SK-N-DZ (cell line): ENCODE measurements around the gene GUCA1A.
"Not testable (repeated sequence)": the region's sequence is repeated elsewhere in the genome, so short reads cannot be mapped to it uniquely, and the experiment has no call there.

ENCODE experiments used
- DNase-seq: peaks from one replicate; pipeline ENCODE4 v3.0.0-alpha.2; 2015; ENCODE audit warnings: low spot score

Gene GUCA1A

GRCh38 chr6:42175860-42176259 lies 2.7 kb downstream of the GUCA1A start:
- no peak for DNase-seq

DNA sequence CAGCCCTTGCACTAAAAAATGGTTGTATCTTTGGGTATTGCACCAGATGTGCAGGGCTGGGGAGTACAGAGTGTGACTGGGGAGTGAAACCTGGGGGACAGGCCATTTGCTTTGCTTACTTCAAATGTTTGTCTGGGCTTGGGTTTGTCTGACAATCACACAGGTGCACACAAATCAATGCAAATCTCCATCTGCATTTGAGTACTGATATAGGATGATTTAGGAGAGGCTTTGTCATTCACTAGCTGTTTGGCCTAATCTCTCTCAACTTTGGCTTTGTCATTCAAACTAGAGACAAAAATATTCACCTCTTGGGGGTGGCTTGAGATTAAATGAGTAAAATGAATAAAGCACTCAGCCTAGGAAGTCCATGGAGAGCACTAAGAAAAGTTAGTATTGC lies 3.8 kb downstream of the GUCA1A start:
- no peak for DNase-seq

- DNase-seq, result peak; percentile 71
These were observed 4.6 kb downstream of the GUCA1A start for GRCh38 chr6:42177514-42178364.

GRCh38 chr6:42179261-42179944 lies 6.2 kb downstream of the GUCA1A start:
- peak; percentile 62 for DNase-seq

DNA sequence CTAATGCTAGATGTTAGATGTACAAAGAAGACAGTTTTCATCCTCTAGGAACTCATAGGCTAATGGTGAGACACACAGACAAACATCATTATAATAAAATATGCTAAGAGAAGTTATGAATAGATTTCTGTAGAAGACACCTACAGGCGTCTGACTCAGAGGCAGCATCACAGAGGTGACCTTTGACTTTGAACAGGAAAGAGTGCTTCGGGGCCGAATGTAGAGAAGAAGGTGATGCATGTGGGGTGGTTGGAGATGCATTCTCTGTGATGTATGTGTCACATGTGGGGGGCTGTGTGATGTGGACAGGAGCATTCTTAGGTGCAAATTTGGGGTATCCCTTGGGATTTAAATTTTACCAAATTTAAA lies 6.8 kb downstream of the GUCA1A start:
- DNase-seq, result no peak

DNA sequence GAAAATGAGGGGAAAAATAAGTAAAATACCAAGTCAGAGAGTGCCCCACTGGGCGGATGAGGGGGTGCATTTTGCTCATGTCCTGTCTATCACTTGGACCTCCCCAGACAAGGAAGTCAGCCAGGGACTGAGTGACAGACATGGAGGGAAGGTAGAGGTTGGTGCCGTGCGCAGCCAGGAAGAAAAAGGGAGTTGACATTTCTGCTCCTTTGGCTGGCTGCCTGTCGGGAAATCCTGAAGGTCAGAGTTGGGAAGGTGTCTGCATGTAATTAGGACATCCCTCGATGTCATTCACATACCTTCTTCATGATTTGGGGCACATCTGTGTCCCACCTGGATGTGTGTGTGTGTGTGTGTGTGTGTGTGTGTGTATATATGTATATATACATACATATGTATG lies 8.9 kb downstream of the GUCA1A start:
- DNase-seq, result no peak

DNA sequence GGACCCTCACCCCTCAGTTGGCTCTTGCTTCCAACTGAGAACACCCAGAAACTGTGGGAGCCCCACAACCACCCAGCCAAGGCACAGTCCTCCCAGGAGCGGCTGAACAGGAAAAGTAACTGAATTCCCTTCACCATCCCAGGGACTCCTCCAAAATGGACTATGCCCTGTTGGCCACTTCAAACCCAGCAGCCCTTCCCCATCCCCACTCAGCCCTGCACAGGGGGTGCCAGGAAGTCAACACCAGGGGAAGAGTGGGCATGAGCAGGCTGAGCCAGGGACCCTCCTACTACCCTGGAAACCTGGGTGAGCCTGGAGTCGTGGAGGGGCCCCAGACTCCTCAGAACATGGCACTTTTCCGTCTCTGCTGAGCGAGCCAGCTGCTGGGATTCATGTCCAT lies 11.3 kb downstream of the GUCA1A start:
- DNase-seq, result no peak

GRCh38 chr6:42185597-42185996 lies 12.4 kb downstream of the GUCA1A start:
- DNase-seq, result no peak

GRCh38 chr6:42188406-42188805 lies 15.2 kb downstream of the GUCA1A start:
- no peak for DNase-seq

GRCh38 chr6:42190554-42191183 lies 17.5 kb downstream of the GUCA1A start:
- peak; percentile 74 for DNase-seq

DNA sequence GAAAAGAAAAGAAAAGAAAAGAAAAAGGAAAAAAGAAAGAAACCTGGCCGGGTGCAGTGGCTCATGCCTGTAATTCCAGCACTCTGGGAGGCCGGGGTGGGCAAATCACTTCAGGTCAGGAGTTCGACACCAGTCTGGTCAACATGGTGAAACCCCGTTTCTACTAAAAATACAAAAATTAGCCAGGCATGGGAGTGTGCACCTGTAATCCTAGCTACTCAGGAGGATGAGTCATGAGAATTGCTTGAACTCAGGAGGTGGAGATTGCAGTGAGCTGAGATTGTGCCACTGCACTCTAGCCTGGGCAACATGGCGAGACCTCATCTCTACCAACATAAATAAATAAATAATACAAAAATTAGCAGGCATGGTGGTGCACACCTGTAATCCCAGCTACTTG lies 19.2 kb downstream of the GUCA1A start:
- not testable (repeated sequence) for DNase-seq

GRCh38 chr6:42193491-42193894 lies 20.3 kb downstream of the GUCA1A start:
- no peak for DNase-seq

- DNase-seq, result no peak
These were observed 20.9 kb downstream of the GUCA1A start for GRCh38 chr6:42194056-42194455.

DNA sequence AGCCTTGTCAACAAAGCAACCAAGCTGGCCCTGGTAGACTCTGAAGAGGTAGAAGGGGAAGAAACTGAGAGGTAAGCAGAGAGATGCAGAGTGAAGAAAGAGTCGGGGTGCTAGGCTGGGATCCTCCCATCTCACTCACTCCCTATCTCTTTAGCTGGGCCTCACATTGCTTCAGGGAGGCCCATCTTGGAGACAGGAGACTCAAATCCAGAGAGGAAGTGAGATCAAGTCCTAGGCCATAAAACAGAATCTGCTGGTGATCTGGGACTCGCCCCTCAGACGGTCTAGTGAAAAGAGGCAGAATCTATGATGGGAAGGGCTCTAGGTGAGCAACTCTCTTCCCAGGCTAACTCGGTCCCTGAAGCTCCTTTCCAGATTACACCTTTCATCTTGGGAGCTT lies 22.3 kb downstream of the GUCA1A start:
- DNase-seq, result no peak

DNA sequence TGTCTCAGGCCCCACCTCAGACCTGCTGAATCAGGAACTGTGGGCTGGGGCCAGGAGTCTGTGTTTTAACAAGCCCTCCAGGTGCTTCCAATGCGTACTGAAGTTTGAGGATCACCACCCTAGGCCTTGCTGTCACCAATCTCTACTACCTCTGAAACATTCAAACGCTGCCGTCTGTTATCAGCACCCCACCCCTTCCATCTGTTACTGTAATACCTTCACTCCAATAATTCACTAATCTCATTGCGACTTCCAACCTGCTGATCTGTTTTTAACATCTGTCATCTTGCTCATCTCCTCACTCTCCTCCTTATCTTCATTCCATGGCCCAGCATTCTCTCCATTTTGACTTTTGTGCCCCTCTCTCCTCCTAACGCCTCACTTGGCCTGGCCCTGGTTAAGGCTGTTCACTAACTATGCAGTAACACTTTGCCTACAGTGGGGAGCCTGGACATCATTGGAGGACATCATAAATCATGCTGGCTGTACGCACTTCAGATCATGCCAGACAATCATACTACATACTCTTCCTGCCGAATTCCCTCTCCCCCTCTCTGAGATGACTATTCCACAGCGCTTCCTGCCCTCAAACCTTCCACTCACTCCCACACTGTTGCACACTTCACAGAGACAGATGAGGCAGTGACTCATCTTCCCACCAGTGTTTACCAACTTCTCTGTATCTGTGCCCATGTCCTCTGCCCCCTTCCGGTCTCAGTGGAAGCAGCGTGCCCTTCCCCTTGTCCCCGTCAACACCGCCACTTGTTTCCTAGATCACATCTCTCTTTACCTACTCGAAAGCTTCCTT lies 24.6 kb downstream of the GUCA1A start:
- no peak for DNase-seq

GRCh38 chr6:42199106-42199981 lies 26.2 kb downstream of the GUCA1A start:
- DNase-seq, result no peak

DNA sequence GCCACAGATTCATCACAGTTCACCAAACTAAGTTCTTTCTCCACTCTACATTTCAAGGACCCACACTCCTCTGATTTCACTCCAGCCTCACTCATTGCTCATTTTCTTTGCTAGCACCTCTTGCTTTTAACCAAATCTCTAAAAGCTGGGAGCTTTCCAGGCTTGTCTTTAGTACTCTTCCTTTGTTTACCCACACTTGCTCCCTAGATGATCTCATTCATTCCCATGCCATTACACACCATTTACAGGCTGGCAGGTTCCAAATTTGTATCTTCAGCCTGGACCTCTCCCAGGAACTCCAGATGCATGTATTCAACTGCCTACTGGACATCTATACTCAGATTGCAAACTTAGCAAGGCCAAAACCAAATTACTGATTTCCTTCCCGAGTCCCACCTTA lies 26.9 kb downstream of the GUCA1A start:
- no peak for DNase-seq

- no peak for DNase-seq
These were observed 28.2 kb downstream of the GUCA1A start for GRCh38 chr6:42201382-42201781.

GRCh38 chr6:42202131-42202915 lies 29.2 kb downstream of the GUCA1A start:
- DNase-seq, result not testable (repeated sequence)

DNA sequence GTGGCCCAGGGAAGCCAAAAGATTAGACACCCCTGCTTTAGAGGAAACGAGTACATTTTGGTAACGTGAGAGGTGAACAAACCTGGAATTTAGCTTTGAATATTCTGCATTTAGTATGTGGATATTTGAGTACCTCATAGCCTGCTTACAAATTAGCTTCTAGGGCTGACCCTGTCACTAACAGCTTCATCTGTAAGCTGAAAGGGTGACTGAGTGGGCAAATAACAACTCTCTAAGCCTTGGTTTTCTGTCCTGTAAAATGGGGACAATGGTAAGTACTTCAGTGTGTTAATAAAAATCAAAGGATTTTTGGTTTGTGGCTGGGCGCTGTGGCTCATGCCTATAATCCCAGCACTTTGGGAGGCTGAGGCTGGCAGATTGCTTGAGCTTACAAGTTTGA lies 30.0 kb downstream of the GUCA1A start:
- no peak for DNase-seq
